Stimulated activated CD8-positive, alpha-beta memory T cell treated with anti-CD3 and anti-CD28 coated beads, Interleukin-7, amount 100 ng/mL, for 1 hour (primary cell): ENCODE data around the gene ALB.

Experiments
- DNase-seq, 2 donors: peaks; one replicate each; pipeline ENCODE4 v3.0.0-alpha.2; 2020; ENCODE audit warnings: low read depth in 2 of 2

The ALB gene

DNA sequence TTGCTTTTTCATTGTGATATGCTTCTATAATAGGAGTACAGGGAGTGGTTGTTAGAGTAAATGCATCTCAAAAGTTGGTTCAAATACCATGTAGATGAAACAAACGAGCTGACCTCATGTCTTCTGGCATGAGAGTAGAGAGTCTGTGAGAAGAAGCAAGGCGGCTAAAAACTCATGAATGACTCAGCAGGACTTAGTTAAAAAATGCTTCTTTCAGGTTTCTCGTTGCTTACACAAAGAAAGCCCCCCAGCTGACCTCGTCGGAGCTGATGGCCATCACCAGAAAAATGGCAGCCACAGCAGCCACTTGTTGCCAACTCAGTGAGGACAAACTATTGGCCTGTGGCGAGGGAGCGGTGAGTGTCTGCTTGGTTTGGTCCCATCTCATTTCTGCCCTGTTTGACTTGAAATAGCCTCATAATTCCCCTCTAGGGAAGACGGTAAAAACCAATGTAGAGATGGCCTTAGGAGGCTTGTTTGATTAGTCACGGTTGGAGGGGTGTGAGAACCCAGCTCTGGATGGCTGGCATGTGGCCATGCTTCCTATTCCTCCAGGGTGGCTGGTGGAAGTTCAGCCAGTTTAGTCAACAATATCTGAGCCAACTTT is 46.4 kb downstream of the ALB start:
- DNase-seq, result no peak

DNA sequence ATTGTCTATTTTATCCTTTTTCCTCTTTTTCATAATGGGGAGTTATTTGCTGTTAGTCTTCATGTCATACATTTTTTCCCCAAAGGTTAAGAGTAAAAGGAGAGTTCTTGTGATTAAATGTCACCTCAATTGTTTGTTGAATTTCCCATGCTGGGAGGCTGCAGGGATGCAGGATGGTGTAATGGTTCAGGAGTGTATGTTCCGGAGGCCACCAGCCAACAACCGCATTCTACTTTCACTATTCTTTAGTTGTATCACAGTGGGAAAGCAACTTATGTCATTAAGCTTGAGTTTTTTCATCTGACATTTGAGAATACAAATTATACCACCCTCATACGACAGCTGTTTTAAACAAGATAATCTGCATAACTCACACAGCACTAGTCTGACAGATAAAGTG is 47.3 kb downstream of the ALB start:
- DNase-seq, result no peak

GRCh38 chr4:73451981-73452747 is 48.1 kb downstream of the ALB start:
- DNase-seq, result no peak

- no peak for DNase-seq
Observed at GRCh38 chr4:73452953-73453700, 49.0 kb downstream of the ALB start.

DNA sequence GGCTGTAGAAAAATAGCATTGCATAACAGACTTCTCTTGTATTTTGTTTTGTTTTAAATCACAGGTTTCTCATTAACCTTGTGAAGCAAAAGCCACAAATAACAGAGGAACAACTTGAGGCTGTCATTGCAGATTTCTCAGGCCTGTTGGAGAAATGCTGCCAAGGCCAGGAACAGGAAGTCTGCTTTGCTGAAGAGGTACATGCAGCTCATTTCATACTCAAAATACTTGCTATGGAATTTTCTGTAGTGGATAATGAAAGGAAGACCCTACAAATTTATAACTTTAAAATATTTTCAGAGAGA is 49.6 kb downstream of the ALB start:
- no peak for DNase-seq

DNA sequence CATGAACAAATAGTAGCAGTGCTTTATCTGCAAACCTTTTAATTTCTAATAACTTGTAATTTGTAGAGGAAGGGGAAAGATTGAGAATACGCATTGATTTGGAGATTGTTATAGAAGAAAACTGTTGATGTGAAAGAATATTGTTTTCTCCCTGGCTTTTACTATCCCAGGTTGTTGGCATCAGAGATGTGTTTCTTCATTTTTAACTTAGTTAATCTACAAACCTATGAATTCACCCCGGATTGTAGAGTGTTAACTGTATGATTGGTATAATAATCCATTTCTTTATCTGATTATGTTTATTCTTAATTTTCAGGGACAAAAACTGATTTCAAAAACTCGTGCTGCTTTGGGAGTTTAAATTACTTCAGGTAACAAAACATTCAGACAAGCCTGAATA is 50.8 kb downstream of the ALB start:
- no peak for DNase-seq

GRCh38 chr4:73456177-73457022 is 52.3 kb downstream of the ALB start:
- DNase-seq, result no peak

GRCh38 chr4:73458184-73459047 is 54.3 kb downstream of the ALB start:
- DNase-seq, result no peak

DNA sequence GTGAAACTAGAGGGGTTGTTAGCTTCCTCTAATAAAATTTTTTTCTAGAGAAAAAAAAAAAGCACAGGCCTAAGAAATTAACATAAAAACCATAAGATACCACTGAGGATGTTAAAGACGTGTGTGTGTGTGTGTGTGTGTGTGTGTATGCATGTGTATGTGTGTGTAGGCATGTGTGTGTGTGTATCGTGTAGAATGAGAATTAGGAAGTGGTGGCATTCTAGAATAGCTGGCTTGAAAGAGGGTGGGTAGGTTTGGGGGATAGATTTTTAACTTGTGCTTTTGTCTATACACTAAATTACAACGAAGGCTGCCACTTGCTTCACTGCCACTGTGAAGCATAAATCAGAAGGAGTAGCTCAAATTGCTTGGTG is 54.9 kb downstream of the ALB start:
- no peak for DNase-seq

GRCh38 chr4:73460913-73461522 is 56.9 kb downstream of the ALB start:
- no peak for DNase-seq

DNA sequence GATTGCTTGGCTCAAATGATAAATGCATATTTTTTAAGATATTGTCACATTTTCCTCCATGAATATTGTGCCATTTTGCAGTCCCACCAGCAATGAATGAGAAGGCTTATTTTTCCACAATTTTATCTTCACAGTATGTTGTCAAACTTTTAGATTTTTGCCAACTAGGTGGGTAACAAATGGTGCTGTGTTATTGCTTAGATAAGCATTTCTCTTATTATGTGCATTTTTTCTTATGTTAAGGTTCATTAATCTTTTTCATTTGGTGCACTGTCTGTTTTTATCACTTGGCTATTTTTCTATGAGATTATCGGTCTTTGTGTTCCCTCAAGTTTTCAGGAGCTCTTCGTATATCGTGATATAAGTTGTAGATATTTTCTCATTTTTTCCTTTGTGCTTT is 64.1 kb downstream of the ALB start:
- no peak for DNase-seq

GRCh38 chr4:73470728-73471127 is 66.6 kb downstream of the ALB start:
- DNase-seq, result no peak
